Osteocyte (in vitro differentiated cells): ENCODE data around the gene CNGA1. TPM values are rescaled to one million over a fixed set of nuclear protein-coding genes. Genes with fewer than 3 reads are reported as not detected.
A peak's percentile ranks its signal among the peaks of the same experiment; 100 is the strongest.
"Not testable (repeated sequence)": the region's sequence is repeated elsewhere in the genome, so short reads cannot be mapped to it uniquely, and the experiment has no call there.

ENCODE experiments used
- DNase-seq: peaks from one replicate; pipeline ENCODE4 v3.0.0; 2021; ENCODE audit warnings: mixed read lengths; ENCODE audit not compliant: unreplicated experiment; ENCODE audit errors: extremely low spot score
- H3K27ac Mint-ChIP-seq: one replicate; pipeline ENCODE4 v1.8.0; 2021; ENCODE audit warnings: mild to moderate bottlenecking, mixed read lengths; ENCODE audit not compliant: unreplicated experiment
- H3K27me3 Mint-ChIP-seq: one replicate; pipeline ENCODE4 v1.8.0; 2021; ENCODE audit warnings: mixed read lengths; ENCODE audit not compliant: unreplicated experiment
- H3K36me3 Mint-ChIP-seq: one replicate; pipeline ENCODE4 v1.8.0; 2021; ENCODE audit warnings: mixed read lengths; ENCODE audit not compliant: unreplicated experiment
- H3K4me1 Mint-ChIP-seq: one replicate; pipeline ENCODE4 v1.8.0; 2021; ENCODE audit warnings: mixed read lengths; ENCODE audit not compliant: unreplicated experiment
- H3K4me3 Mint-ChIP-seq: one replicate; pipeline ENCODE4 v1.8.0; 2021; ENCODE audit warnings: mild to moderate bottlenecking, moderate library complexity, mixed read lengths; ENCODE audit not compliant: unreplicated experiment
- H3K9me3 Mint-ChIP-seq: one replicate; pipeline ENCODE4 v1.8.0; 2021; ENCODE audit warnings: mixed read lengths; ENCODE audit not compliant: unreplicated experiment
- CTCF ChIP-seq: fragments of 200-600 bp; sonication (generic); IDR thresholded peaks from 2 replicates; pipeline ENCODE4 v1.5.0; 2021; ENCODE audit warnings: antibody characterized with exemption, mild to moderate bottlenecking, moderate library complexity
- total RNA-seq: library from RNA; stranded (reverse); gene quantifications from 2 replicates; pipeline ENCODE4 v1.2.1, GENCODE V29; 2021

The CNGA1 gene
- total RNA-seq, 1 donor from 2014 or later, result not detected

- Mint-ChIP-seq H3K4me1 (peaks cover 15% of the 10 kb centered on the region), H3K27ac (no peak overlapping the region), H3K27me3 (peaks cover 61% of the 10 kb centered on the region), H3K4me3 (peak overlapping the region; percentile 34), H3K36me3 (no peaks in the 10 kb centered on the region), H3K9me3 (no peaks in the 10 kb centered on the region)
- TF ChIP-seq CTCF, result peak; percentile 70
- no peak for DNase-seq
Measured at GRCh38 chr4:47926667-47927258, 89.7 kb downstream of the CNGA1 start.

- DNase-seq, H3K4me1 Mint-ChIP-seq, H3K9me3 Mint-ChIP-seq, H3K27ac Mint-ChIP-seq, H3K36me3 Mint-ChIP-seq, H3K4me3 Mint-ChIP-seq: not testable (repeated sequence)
- peaks cover 79% of the 10 kb centered on the region for H3K27me3 Mint-ChIP-seq
Measured at GRCh38 chr4:47923261-47923608, 93.2 kb downstream of the CNGA1 start.

- not testable (repeated sequence) for H3K4me1 Mint-ChIP-seq, H3K36me3 Mint-ChIP-seq, H3K27ac Mint-ChIP-seq, DNase-seq, H3K4me3 Mint-ChIP-seq
- Mint-ChIP-seq H3K27me3 (peaks cover 73% of the 10 kb centered on the region), H3K9me3 (peaks cover 12% of the 10 kb centered on the region)
Measured at GRCh38 chr4:47922436-47923260, 93.8 kb downstream of the CNGA1 start.

- Mint-ChIP-seq H3K27me3 (peaks cover 37% of the 10 kb centered on the region), H3K9me3 (peaks cover 12% of the 10 kb centered on the region), H3K4me1 (peaks cover 17% of the 10 kb centered on the region)
- DNase-seq, H3K36me3 Mint-ChIP-seq, H3K27ac Mint-ChIP-seq, H3K4me3 Mint-ChIP-seq: not testable (repeated sequence)
Measured at GRCh38 chr4:47917163-47917562, 99.3 kb downstream of the CNGA1 start.

GRCh38 chr4:47915378-47915777 lies 101.1 kb downstream of the CNGA1 start:
- Mint-ChIP-seq H3K27ac (no peak overlapping the region), H3K36me3 (peaks cover 6% of the 10 kb centered on the region), H3K4me3 (no peak overlapping the region), H3K9me3 (peaks cover 12% of the 10 kb centered on the region), H3K27me3 (peaks cover 22% of the 10 kb centered on the region), H3K4me1 (peaks cover 29% of the 10 kb centered on the region)
- no peak for DNase-seq
- no peak for TF ChIP-seq CTCF

- no peak for DNase-seq
- peak overlapping the region; percentile 31 for H3K27ac Mint-ChIP-seq
- H3K9me3 Mint-ChIP-seq, result peaks cover 12% of the 10 kb centered on the region
- peaks cover 11% of the 10 kb centered on the region for H3K36me3 Mint-ChIP-seq
- H3K4me1 Mint-ChIP-seq, result peaks cover 29% of the 10 kb centered on the region
- peaks cover 17% of the 10 kb centered on the region for H3K27me3 Mint-ChIP-seq
- TF ChIP-seq CTCF, result no peak
- peak overlapping the region; percentile 99 for H3K4me3 Mint-ChIP-seq
Measured at GRCh38 chr4:47914926-47915237, 101.6 kb downstream of the CNGA1 start.
